PC-3 (cell line): Measurements from ENCODE around the gene P2RX5. TPM values are rescaled to one million over a fixed set of nuclear protein-coding genes. Genes with fewer than 3 reads are reported as not detected.

Experiments used
- ATAC-seq: fragments of 200-7000 bp; cut with Tn5 transposase; 2 replicates; pipeline ENCODE4 v1.9.1; 2020; ENCODE audit warnings: mild to moderate bottlenecking, moderate library complexity
- BruUV-seq: library from RNA; stranded (reverse); fragments of 400-500 nt; replicated peaks from 2 replicates; lab custom pipeline; 2021; lab: Mats Ljungman, UMichigan
- CTCF ChIA-PET: fragments of 300-600 bp; sonication (Branson Sonifier 250); formaldehyde crosslinking; loops from one replicate; lab custom pipeline; 2022; ENCODE audit warnings: antibody characterized with exemption; lab: Charles Lee
- POLR2A ChIA-PET: fragments of 300-600 bp; sonication (Branson Sonifier 250); formaldehyde crosslinking; loops from one replicate; lab custom pipeline; 2022; ENCODE audit warnings: antibody characterized with exemption; ENCODE audit not compliant: unreplicated experiment; lab: Charles Lee
- DNase-seq: peaks from one replicate; pipeline ENCODE4 v3.0.0-alpha.2; 2015
- H2AFZ ChIP-seq: fragments of 300-600 bp; sonication (generic); 2 replicates; pipeline ENCODE4 v1.6.0; 2016; ENCODE audit warnings: antibody characterized with exemption, low read length
- H3F3A ChIP-seq: fragments of 300-600 bp; sonication (generic); one replicate; pipeline ENCODE4 v1.6.0; 2017; ENCODE audit warnings: antibody characterized with exemption, low read length, control low read depth, mild to moderate bottlenecking; ENCODE audit not compliant: unreplicated experiment
- H3K27ac ChIP-seq: fragments of 300-600 bp; sonication (generic); 2 replicates; pipeline ENCODE4 v1.5.1; 2016; ENCODE audit warnings: mild to moderate bottlenecking, low read length
- H3K27me3 ChIP-seq: fragments of 300-600 bp; sonication (generic); 2 replicates; pipeline ENCODE4 v1.6.1; 2016; ENCODE audit warnings: low read length, mixed read lengths
- H3K36me3 ChIP-seq: fragments of 300-600 bp; sonication (generic); 2 replicates; pipeline ENCODE4 v1.6.1; 2016; ENCODE audit warnings: low read depth, mixed run types, low read length, mixed read lengths
- H3K4me1 ChIP-seq: fragments of 300-600 bp; sonication (generic); 2 replicates; pipeline ENCODE4 v1.5.1; 2016; ENCODE audit warnings: low read length; ENCODE audit not compliant: insufficient read depth
- H3K4me2 ChIP-seq: fragments of 300-600 bp; sonication (generic); 2 replicates; pipeline ENCODE4 v1.6.0; 2016; ENCODE audit warnings: low read length
- H3K4me3 ChIP-seq: fragments of 300-600 bp; sonication (generic); 2 replicates; pipeline ENCODE4 v1.5.1; 2016; ENCODE audit warnings: mild to moderate bottlenecking, low read length, mixed read lengths
- H3K79me2 ChIP-seq: fragments of 300-600 bp; sonication (generic); 2 replicates; pipeline ENCODE4 v1.6.1; 2017; ENCODE audit warnings: low read length, mixed read lengths
- H3K9ac ChIP-seq: fragments of 300-600 bp; sonication (generic); 2 replicates; pipeline ENCODE4 v1.6.0; 2016; ENCODE audit warnings: mild to moderate bottlenecking, low read length
- H3K9me2 ChIP-seq: fragments of 300-600 bp; sonication (generic); replicated peaks from 2 replicates; pipeline ENCODE4 v1.6.1; 2016; ENCODE audit warnings: mixed run types, low read length, mixed read lengths
- H3K9me3 ChIP-seq: fragments of 300-600 bp; sonication (generic); 2 replicates; pipeline ENCODE4 v1.6.1; 2016; ENCODE audit warnings: low read length, mixed read lengths
- H4K20me1 ChIP-seq: fragments of 300-600 bp; sonication (generic); 2 replicates; pipeline ENCODE4 v1.6.1; 2016; ENCODE audit warnings: low read length, mixed read lengths
- CTCF ChIP-seq: fragments of 300-600 bp; sonication (generic); conservative IDR thresholded peaks from 2 replicates; pipeline ENCODE4 v1.5.1; 2017; ENCODE audit warnings: antibody characterized with exemption, low read depth, mild to moderate bottlenecking, low read length
- EZH2 ChIP-seq: fragments of 300-600 bp; sonication (generic); IDR thresholded peaks from one replicate; pipeline ENCODE4 v1.6.1; 2017; ENCODE audit warnings: antibody characterized with exemption, mild to moderate bottlenecking, low read length; ENCODE audit not compliant: unreplicated experiment
- EZH2phosphoT487 ChIP-seq: fragments of 300-600 bp; sonication (generic); IDR thresholded peaks from 2 replicates; pipeline ENCODE4 v1.6.1; 2018; ENCODE audit warnings: mild to moderate bottlenecking, antibody characterized with exemption, low read length, borderline replicate concordance
- intact Hi-C: fragments of 100-400 bp; cut with micrococcal nuclease; formaldehyde crosslinking; loops from 2 replicates; pipeline ENCODE4 v1.9.0; 2023
- total RNA-seq: library from RNA; depleted of rRNA; stranded (reverse); fragments of >200 nt; gene quantifications from 2 replicates; pipeline ENCODE4 v1.2.3, GENCODE V29; 2014

P2RX5 gene
- total RNA-seq, 1 experiment from 2014 or later: 13.0 TPM

DNA sequence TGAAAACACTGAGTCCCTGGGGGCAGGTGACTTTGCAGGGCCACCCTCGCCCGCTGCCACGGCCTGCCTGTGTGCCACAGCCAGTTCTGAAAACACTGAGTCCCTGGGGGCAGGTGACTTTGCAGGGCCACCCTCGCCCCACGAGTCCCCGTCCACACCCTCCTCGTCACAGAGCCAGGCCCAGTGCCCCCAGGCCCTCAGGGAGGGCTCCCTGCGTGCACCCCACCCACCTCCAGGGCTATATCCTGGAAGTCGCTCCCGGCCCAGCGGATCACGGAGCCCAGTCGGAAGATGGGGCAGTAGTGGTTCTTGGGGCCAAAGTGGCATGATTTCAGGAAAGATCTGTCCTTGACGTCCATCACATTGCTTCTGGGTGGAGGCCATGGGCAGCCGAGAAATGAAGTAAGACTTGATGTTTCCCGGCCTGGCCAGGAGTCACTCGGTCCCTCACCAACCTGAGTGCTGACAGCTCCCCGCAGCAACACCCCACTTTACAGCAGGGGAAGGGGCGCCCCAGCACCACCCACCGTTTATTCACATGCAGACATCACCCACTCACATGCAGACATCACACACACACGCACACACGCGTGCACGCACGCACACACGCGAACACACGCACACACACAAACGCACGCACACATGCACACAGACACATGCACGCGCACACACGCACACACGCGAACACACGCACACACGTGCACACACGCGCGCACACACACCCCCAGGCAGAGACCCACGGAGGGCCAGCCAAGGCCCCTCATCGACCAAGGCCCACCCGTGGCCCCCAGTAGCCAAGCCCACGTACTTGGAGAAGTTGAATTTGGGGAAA, 6.5 kb downstream of the P2RX5 start:
- H3F3A ChIP-seq: no peaks in the 10 kb centered on the region
- POLR2A ChIA-PET: no interaction called here
- no peak overlapping the region for H3K9ac ChIP-seq
- BruUV-seq: no TSS peak
- CTCF ChIA-PET: no interaction called here
- no peak overlapping the region for H3K27ac ChIP-seq
- H3K27me3 ChIP-seq: no peaks in the 10 kb centered on the region
- H2AFZ ChIP-seq: no peak overlapping the region
- H3K4me2 ChIP-seq: no peak overlapping the region
- no peaks in the 10 kb centered on the region for H3K9me3 ChIP-seq
- TF ChIP-seq EZH2: no peak
- no peak for TF ChIP-seq CTCF
- no peaks in the 10 kb centered on the region for H4K20me1 ChIP-seq
- DNase-seq (no peak), ATAC-seq (no peak)
- H3K79me2 ChIP-seq: 0 out of 2 replicates have a peak, but pooled peaks cover 1% of the 10 kb centered on the region
- intact Hi-C loops: no loop called here
- H3K9me2 ChIP-seq: no peaks in the 10 kb centered on the region
- H3K4me3 ChIP-seq: no peak overlapping the region
- no peaks in the 10 kb centered on the region for H3K36me3 ChIP-seq
- H3K4me1 ChIP-seq: no peaks in the 10 kb centered on the region

DNA sequence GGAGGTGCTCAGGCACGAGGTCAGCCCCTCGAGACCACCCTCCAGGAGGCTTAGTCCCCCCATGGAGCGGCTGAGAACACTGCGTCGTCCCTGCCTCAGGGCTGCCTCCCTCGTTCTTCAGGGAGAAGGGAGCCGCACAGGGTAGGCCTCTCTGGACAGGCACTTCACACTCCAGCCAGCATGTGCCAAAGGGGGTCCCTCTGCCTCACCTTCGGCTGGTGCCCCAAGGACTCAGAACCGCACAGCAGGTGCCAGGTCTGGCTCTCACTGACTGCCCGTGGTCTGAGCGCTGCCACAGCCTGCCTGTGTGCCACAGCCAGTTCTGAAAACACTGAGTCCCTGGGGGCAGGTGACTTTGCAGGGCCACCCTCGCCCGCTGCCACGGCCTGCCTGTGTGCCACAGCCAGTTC, 7.1 kb downstream of the P2RX5 start:
- BruUV-seq: no TSS peak
- TF ChIP-seq EZH2phosphoT487 (no peak), EZH2 (no peak), CTCF (no peak)
- intact Hi-C loops: no loop called here

GRCh38 chr17:3688027-3688553, 7.9 kb downstream of the P2RX5 start:
- BruUV-seq: no TSS peak
- H3K9me3 ChIP-seq: no peaks in the 10 kb centered on the region
- intact Hi-C loops: no loop called here
- ChIA-PET CTCF (no interaction called here), POLR2A (no interaction called here)
- ATAC-seq (no peak), DNase-seq (no peak)
- no peaks in the 10 kb centered on the region for H3F3A ChIP-seq
- H3K27me3 ChIP-seq: no peaks in the 10 kb centered on the region
- H3K79me2 ChIP-seq: no peaks in the 10 kb centered on the region
- no peaks in the 10 kb centered on the region for H3K4me1 ChIP-seq
- H3K36me3 ChIP-seq: no peaks in the 10 kb centered on the region; the same call in 1 of the 2 replicates
- no peak overlapping the region for H2AFZ ChIP-seq
- no peaks in the 10 kb centered on the region for H4K20me1 ChIP-seq
- no peak overlapping the region for H3K9ac ChIP-seq
- no peak overlapping the region for H3K4me3 ChIP-seq
- H3K27ac ChIP-seq: no peak overlapping the region
- no peak overlapping the region for H3K4me2 ChIP-seq
- TF ChIP-seq EZH2 (no peak), EZH2phosphoT487 (no peak), CTCF (no peak)
- no peaks in the 10 kb centered on the region for H3K9me2 ChIP-seq

More for the DNA sequence above, 7.1 kb downstream of the P2RX5 start:
- Histone ChIP-seq H3K27me3 (no peaks in the 10 kb centered on the region), H3F3A (no peaks in the 10 kb centered on the region), H4K20me1 (no peaks in the 10 kb centered on the region), H3K4me3 (no peak overlapping the region), H3K9me3 (no peaks in the 10 kb centered on the region), H3K9me2 (no peaks in the 10 kb centered on the region), H3K36me3 (no peaks in the 10 kb centered on the region), H3K4me1 (no peaks in the 10 kb centered on the region), H3K4me2 (no peak overlapping the region), H3K9ac (no peak overlapping the region), H2AFZ (no peak overlapping the region), H3K79me2 (no peaks in the 10 kb centered on the region), H3K27ac (no peak overlapping the region)
- no peak for DNase-seq
- ATAC-seq: no peak
- POLR2A ChIA-PET: no interaction called here
- CTCF ChIA-PET: no interaction called here
